Smooth muscle cell (in vitro differentiated cells): Measurements from ENCODE around the gene PRRG1. TPM values are rescaled to one million over a fixed set of nuclear protein-coding genes. Genes with fewer than 3 reads are reported as not detected.
"Not testable (repeated sequence)": the region's sequence is repeated elsewhere in the genome, so short reads cannot be mapped to it uniquely, and the experiment has no call there.

Experiments used
- DNase-seq: peaks from one replicate; lab custom pipeline; 2025; ENCODE audit not compliant: unreplicated experiment; lab: John Stamatoyannopoulos, UW
- H2AFZ ChIP-seq: fragments of 200-600 bp; sonication (generic); 2 replicates; pipeline ENCODE4 v1.6.0; 2016; ENCODE audit warnings: antibody characterized with exemption, low read depth, mild to moderate bottlenecking
- H3F3A ChIP-seq: fragments of 200-600 bp; sonication (generic); 2 replicates; pipeline ENCODE4 v1.6.0; 2017; ENCODE audit warnings: antibody characterized with exemption, low read depth
- H3K27ac ChIP-seq: fragments of 200-600 bp; sonication (generic); 2 replicates; pipeline ENCODE4 v1.5.1; 2016; ENCODE audit warnings: low read depth, mild to moderate bottlenecking
- H3K27me3 ChIP-seq: fragments of 200-600 bp; sonication (generic); 2 replicates; pipeline ENCODE4 v1.6.1; 2016; ENCODE audit warnings: low read depth, mild to moderate bottlenecking
- H3K36me3 ChIP-seq: fragments of 200-600 bp; sonication (generic); 2 replicates; pipeline ENCODE4 v1.5.1; 2016; ENCODE audit warnings: low read depth
- H3K4me1 ChIP-seq: fragments of 200-600 bp; sonication (generic); 2 replicates; pipeline ENCODE4 v1.5.1; 2016; ENCODE audit warnings: low read depth
- H3K4me2 ChIP-seq: fragments of 200-600 bp; sonication (generic); 2 replicates; pipeline ENCODE4 v1.6.0; 2016; ENCODE audit warnings: mild to moderate bottlenecking
- H3K4me3 ChIP-seq: fragments of 200-600 bp; sonication (generic); 2 replicates; pipeline ENCODE4 v1.5.1; 2016; ENCODE audit warnings: mild to moderate bottlenecking
- H3K79me2 ChIP-seq: fragments of 200-600 bp; sonication (generic); 2 replicates; pipeline ENCODE4 v1.6.0; 2016; ENCODE audit warnings: low read depth, mild to moderate bottlenecking
- H3K9ac ChIP-seq: fragments of 200-600 bp; sonication (generic); 2 replicates; pipeline ENCODE4 v1.6.0; 2016; ENCODE audit warnings: low read depth
- H3K9me3 ChIP-seq: fragments of 200-600 bp; sonication (generic); replicated peaks from 2 replicates; pipeline ENCODE4 v1.5.1; 2016; ENCODE audit warnings: low read depth
- H4K20me1 ChIP-seq: fragments of 200-600 bp; sonication (generic); 2 replicates; pipeline ENCODE4 v1.6.0; 2016; ENCODE audit warnings: low read depth
- WGBS: methylation state at CpG from one replicate; pipeline ENCODE4 v1.1.7; 2016; ENCODE audit warnings: low lambda C conversion rate; 5-methylcytosine and 5-hydroxymethylcytosine counted together
- polyA plus RNA-seq: library from polyadenylated mRNA; unstranded; fragments of >200 nt; fragmentation: Nextera tagmentation; extraction: Ambion mirVana; gene quantifications from 2 replicates; pipeline ENCODE4 v1.2.1, GENCODE V29; 2016
- total RNA-seq: library from RNA; depleted of rRNA; stranded (reverse); fragments of >200 nt; gene quantifications from 2 replicates; pipeline ENCODE4 v1.2.3, GENCODE V29; 2014
- TF ChIP-seq, protein P1 (sequence below): fragments of 200-600 bp; sonication (generic); IDR thresholded peaks from 2 replicates; pipeline ENCODE4 v1.5.1; 2017; ENCODE audit warnings: borderline replicate concordance, mild to moderate bottlenecking, antibody characterized with exemption; ENCODE audit not compliant: insufficient read depth, poor library complexity, severe bottlenecking

PRRG1 gene
- total and polyA plus RNA-seq, 2 experiments from 2014 or later = 14.4 to 33.3 TPM

DNA sequence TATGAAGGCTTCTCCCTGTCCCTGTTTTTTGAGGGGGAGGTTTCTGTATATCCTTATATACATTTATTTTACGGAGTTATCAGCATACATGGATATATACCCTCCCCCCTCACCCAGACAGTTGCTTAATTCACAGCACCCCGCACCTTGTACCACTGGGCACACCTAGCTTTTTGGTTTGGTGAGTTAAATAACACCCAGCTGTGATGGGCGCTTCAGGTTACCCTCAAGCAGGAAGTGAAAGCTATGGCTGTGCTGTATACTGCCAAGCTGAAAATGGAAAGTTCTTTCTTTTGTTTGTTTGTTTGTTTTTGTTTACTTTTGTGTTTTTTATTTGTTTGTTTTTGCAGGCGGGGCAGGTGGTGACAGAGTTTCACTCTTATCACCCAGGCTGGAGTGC lies 150.5 kb downstream of the PRRG1 start:
- H3K4me3 ChIP-seq, DNase-seq, H3K9ac ChIP-seq, H2AFZ ChIP-seq, H3F3A ChIP-seq, H4K20me1 ChIP-seq, H3K4me1 ChIP-seq, H3K79me2 ChIP-seq, H3K36me3 ChIP-seq, H3K27ac ChIP-seq, H3K4me2 ChIP-seq, H3K27me3 ChIP-seq, H3K9me3 ChIP-seq: not testable (repeated sequence)
- WGBS = 92% methylated on average over 4 of the region's 4 CpGs

DNA sequence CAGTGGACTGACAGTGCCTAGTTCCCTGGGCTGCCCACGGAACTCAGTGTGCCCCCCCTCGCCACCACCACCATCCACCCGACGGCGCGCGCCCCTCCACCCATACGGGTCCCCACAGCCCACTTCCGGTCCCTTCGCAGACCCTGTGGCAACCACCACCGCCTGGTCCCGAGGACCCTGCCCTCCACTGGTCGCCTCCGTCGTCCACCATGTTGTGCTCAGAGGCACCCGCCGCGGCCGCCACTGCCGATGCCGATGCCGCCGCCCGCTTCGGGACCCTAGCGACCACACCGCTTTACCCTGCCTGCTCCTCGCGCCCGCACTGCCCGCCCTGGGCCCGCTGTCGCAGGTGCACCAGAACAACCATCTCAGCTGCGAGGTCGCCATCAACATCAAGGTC lies 155.8 kb downstream of the PRRG1 start:
- H3K9ac ChIP-seq = no peak overlapping the region
- no peaks in the 10 kb centered on the region for H3K4me1 ChIP-seq
- H2AFZ ChIP-seq = no peak overlapping the region
- TF ChIP-seq, protein P1, sequence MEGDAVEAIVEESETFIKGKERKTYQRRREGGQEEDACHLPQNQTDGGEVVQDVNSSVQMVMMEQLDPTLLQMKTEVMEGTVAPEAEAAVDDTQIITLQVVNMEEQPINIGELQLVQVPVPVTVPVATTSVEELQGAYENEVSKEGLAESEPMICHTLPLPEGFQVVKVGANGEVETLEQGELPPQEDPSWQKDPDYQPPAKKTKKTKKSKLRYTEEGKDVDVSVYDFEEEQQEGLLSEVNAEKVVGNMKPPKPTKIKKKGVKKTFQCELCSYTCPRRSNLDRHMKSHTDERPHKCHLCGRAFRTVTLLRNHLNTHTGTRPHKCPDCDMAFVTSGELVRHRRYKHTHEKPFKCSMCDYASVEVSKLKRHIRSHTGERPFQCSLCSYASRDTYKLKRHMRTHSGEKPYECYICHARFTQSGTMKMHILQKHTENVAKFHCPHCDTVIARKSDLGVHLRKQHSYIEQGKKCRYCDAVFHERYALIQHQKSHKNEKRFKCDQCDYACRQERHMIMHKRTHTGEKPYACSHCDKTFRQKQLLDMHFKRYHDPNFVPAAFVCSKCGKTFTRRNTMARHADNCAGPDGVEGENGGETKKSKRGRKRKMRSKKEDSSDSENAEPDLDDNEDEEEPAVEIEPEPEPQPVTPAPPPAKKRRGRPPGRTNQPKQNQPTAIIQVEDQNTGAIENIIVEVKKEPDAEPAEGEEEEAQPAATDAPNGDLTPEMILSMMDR = no peak
- no peak overlapping the region for H3K4me2 ChIP-seq
- H3K9me3 ChIP-seq = no peaks in the 10 kb centered on the region
- H3K27me3 ChIP-seq = no peaks in the 10 kb centered on the region
- no peak overlapping the region for H3K27ac ChIP-seq
- no peak for DNase-seq
- no peaks in the 10 kb centered on the region for H3K36me3 ChIP-seq
- no peaks in the 10 kb centered on the region for H3F3A ChIP-seq
- no peaks in the 10 kb centered on the region for H3K79me2 ChIP-seq
- no peaks in the 10 kb centered on the region for H4K20me1 ChIP-seq
- WGBS = 99% methylated on average over 20 of the region's 35 CpGs
- H3K4me3 ChIP-seq = no peak overlapping the region

Other genes with a start within 250 kb of the PRRG1 start
- gene LANCL3, start 222.3 kb downstream of the PRRG1 start, total RNA-seq = 0.54 and 1.5 TPM in 2 replicates
- gene LANCL3, start 222.3 kb downstream of the PRRG1 start, polyA plus RNA-seq = 0.05 and 0.18 TPM in 2 replicates